ENCODE measurements around the gene PRDX2. TPM values are rescaled to one million over a fixed set of nuclear protein-coding genes. Genes with fewer than 3 reads are reported as not detected.

The PRDX2 gene
- total and polyA plus RNA-seq, 2 experiments from 2014 or later, result 346 to 465 TPM

DNA sequence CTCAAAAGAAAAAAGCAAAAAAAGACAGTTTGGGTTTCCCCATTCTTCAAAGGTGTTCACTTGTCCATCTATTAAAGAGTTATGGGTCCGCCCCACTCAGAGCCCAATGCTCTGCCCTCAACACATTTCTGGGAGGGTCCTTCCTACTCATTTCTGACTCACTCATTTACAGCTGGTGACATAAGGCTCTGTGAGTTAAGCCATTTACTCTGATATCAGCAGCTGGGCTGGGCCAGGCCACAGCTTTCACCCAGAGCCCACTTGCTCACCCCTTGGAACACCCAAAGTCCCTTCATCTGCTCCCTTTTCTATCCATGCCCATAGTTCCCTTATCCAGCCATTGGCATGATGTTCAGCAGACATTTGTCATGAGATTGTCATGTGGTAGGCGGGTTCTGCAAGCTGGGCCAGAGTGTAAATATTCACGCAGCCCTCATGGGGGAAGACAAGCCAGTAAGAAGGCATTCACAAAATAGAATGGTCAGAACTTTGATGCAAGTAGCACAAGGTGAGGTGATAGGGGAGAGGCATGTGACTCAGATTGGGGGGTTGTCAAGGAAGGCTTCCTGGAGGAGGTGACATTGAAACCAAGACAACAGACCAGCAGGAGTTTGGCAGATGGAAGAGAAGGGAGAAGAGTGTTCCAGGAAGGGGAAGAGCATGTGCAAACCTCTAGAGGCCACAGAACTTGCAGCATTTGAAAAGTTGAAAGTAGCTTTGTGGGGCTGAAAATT lies 42.6 kb upstream of the PRDX2 start (continued):
- TF ChIP-seq, protein P1, sequence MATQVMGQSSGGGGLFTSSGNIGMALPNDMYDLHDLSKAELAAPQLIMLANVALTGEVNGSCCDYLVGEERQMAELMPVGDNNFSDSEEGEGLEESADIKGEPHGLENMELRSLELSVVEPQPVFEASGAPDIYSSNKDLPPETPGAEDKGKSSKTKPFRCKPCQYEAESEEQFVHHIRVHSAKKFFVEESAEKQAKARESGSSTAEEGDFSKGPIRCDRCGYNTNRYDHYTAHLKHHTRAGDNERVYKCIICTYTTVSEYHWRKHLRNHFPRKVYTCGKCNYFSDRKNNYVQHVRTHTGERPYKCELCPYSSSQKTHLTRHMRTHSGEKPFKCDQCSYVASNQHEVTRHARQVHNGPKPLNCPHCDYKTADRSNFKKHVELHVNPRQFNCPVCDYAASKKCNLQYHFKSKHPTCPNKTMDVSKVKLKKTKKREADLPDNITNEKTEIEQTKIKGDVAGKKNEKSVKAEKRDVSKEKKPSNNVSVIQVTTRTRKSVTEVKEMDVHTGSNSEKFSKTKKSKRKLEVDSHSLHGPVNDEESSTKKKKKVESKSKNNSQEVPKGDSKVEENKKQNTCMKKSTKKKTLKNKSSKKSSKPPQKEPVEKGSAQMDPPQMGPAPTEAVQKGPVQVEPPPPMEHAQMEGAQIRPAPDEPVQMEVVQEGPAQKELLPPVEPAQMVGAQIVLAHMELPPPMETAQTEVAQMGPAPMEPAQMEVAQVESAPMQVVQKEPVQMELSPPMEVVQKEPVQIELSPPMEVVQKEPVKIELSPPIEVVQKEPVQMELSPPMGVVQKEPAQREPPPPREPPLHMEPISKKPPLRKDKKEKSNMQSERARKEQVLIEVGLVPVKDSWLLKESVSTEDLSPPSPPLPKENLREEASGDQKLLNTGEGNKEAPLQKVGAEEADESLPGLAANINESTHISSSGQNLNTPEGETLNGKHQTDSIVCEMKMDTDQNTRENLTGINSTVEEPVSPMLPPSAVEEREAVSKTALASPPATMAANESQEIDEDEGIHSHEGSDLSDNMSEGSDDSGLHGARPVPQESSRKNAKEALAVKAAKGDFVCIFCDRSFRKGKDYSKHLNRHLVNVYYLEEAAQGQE (IDR thresholded peaks at IDR 0.05; ENCODE audit: unreplicated experiment), result no peak
- TF ChIP-seq, protein P2, sequence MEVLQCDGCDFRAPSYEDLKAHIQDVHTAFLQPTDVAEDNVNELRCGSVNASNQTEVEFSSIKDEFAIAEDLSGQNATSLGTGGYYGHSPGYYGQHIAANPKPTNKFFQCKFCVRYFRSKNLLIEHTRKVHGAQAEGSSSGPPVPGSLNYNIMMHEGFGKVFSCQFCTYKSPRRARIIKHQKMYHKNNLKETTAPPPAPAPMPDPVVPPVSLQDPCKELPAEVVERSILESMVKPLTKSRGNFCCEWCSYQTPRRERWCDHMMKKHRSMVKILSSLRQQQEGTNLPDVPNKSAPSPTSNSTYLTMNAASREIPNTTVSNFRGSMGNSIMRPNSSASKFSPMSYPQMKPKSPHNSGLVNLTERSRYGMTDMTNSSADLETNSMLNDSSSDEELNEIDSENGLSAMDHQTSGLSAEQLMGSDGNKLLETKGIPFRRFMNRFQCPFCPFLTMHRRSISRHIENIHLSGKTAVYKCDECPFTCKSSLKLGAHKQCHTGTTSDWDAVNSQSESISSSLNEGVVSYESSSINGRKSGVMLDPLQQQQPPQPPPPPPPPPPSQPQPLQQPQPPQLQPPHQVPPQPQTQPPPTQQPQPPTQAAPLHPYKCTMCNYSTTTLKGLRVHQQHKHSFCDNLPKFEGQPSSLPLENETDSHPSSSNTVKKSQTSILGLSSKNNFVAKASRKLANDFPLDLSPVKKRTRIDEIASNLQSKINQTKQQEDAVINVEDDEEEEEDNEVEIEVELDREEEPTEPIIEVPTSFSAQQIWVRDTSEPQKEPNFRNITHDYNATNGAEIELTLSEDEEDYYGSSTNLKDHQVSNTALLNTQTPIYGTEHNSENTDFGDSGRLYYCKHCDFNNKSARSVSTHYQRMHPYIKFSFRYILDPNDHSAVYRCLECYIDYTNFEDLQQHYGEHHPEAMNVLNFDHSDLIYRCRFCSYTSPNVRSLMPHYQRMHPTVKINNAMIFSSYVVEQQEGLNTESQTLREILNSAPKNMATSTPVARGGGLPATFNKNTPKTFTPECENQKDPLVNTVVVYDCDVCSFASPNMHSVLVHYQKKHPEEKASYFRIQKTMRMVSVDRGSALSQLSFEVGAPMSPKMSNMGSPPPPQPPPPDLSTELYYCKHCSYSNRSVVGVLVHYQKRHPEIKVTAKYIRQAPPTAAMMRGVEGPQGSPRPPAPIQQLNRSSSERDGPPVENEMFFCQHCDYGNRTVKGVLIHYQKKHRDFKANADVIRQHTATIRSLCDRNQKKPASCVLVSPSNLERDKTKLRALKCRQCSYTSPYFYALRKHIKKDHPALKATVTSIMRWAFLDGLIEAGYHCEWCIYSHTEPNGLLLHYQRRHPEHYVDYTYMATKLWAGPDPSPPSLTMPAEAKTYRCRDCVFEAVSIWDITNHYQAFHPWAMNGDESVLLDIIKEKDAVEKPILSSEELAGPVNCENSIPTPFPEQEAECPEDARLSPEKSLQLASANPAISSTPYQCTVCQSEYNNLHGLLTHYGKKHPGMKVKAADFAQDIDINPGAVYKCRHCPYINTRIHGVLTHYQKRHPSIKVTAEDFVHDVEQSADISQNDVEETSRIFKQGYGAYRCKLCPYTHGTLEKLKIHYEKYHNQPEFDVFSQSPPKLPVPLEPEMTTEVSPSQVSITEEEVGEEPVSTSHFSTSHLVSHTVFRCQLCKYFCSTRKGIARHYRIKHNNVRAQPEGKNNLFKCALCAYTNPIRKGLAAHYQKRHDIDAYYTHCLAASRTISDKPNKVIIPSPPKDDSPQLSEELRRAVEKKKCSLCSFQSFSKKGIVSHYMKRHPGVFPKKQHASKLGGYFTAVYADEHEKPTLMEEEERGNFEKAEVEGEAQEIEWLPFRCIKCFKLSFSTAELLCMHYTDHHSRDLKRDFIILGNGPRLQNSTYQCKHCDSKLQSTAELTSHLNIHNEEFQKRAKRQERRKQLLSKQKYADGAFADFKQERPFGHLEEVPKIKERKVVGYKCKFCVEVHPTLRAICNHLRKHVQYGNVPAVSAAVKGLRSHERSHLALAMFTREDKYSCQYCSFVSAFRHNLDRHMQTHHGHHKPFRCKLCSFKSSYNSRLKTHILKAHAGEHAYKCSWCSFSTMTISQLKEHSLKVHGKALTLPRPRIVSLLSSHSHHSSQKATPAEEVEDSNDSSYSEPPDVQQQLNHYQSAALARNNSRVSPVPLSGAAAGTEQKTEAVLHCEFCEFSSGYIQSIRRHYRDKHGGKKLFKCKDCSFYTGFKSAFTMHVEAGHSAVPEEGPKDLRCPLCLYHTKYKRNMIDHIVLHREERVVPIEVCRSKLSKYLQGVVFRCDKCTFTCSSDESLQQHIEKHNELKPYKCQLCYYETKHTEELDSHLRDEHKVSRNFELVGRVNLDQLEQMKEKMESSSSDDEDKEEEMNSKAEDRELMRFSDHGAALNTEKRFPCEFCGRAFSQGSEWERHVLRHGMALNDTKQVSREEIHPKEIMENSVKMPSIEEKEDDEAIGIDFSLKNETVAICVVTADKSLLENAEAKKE (CRISPR knock-in tag; IDR thresholded peaks at IDR 0.05), result no peak
- no peak for TF ChIP-seq POLR2AphosphoS5 (IDR thresholded peaks at IDR 0.05; ENCODE audit: low read depth)
- TF ChIP-seq, protein P3, sequence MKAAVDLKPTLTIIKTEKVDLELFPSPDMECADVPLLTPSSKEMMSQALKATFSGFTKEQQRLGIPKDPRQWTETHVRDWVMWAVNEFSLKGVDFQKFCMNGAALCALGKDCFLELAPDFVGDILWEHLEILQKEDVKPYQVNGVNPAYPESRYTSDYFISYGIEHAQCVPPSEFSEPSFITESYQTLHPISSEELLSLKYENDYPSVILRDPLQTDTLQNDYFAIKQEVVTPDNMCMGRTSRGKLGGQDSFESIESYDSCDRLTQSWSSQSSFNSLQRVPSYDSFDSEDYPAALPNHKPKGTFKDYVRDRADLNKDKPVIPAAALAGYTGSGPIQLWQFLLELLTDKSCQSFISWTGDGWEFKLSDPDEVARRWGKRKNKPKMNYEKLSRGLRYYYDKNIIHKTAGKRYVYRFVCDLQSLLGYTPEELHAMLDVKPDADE (IDR thresholded peaks at IDR 0.05), result no peak
- TF ChIP-seq ZNF114 (CRISPR knock-in tag; IDR thresholded peaks at IDR 0.05), result no peak
- no peak for TF ChIP-seq STAT1 (IDR thresholded peaks at IDR 0.05; ENCODE audit: unreplicated experiment)
